ENCODE results near the gene ARL3.
A peak's percentile ranks its signal among the peaks of the same experiment; 100 is the strongest.
"Not testable (repeated sequence)": the region's sequence is repeated elsewhere in the genome, so short reads cannot be mapped to it uniquely, and the experiment has no call there.

The ARL3 gene, protein sequence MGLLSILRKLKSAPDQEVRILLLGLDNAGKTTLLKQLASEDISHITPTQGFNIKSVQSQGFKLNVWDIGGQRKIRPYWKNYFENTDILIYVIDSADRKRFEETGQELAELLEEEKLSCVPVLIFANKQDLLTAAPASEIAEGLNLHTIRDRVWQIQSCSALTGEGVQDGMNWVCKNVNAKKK
- total RNA-seq, result 6.7 to 11.8 reads per million in 2 experiments

DNA sequence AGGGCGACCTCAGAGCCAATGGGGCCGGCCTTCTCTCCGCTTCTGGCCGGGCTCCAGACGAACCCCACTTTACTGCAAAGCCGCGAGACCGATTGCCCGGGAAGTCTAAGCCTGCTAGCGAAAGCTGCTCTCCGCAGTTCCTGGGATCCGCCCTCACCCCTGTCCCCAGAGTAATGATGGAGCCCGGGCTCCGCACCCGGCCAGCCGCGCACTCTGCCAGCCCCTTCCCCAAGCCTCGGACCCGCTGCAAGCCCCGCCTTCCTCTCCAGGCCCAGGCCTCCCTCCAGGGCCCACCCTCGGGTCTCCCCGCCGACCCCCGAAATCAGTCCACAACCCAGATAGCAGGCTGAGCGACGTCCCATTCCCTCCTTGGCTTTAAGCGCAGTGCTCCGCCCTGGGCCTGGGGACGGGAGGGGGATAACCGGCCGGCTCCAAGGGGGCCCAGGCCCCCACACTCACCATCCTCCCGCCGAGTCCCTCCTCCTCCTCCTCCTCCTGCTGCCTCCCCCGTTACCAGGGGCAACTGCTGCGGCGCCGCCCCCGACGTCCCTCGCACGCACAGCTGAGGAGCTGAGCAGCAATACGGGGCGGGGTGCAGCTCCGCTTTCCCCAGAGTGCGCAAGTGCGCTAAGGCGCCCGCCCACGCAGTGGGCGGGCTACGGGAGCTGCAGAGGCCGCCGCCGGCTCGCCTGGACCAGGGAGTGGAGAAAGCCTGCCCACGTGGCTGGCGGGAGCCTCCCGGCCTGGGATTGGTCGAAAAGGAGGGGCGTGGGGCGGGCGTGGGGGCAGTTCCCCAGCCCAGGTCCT is at the start of gene ARL3:
TSS of gene ARL3 (minus strand) at position 584 of the 807 bp plus-strand sequence. CDS start at position 462, 122 bp downstream.
- peak; percentile 88 for DNase-seq (ENCODE audit: low read depth)

DNA sequence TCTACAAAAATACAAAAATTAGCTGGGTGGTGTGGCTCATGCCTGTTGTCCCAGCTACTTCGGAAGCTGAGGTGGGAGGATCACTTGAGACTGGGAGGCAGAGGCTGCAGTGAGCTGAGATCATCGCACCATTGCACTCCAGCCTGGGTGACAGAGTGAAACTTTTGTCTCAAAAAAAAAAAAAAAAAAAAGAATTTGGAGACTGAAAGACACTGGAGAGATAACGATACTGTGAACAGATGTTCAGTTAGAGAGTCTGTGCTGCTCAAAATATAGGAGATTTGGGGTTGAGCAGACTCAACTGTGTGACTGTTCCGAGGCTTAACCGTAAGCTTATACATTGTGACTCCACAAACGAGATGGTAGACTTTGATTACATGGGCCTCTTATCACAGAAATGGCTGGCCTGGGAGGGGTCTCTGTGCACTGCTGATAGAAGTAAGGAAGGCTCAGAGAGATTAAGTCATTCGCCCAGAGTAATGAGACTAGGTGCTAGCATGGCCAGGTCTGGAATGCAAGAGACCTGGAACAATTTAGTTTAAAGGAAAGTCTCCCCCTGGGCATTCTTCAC is 48.9 kb upstream of the ARL3 start:
- no peak for DNase-seq (ENCODE audit: low read depth)

DNA sequence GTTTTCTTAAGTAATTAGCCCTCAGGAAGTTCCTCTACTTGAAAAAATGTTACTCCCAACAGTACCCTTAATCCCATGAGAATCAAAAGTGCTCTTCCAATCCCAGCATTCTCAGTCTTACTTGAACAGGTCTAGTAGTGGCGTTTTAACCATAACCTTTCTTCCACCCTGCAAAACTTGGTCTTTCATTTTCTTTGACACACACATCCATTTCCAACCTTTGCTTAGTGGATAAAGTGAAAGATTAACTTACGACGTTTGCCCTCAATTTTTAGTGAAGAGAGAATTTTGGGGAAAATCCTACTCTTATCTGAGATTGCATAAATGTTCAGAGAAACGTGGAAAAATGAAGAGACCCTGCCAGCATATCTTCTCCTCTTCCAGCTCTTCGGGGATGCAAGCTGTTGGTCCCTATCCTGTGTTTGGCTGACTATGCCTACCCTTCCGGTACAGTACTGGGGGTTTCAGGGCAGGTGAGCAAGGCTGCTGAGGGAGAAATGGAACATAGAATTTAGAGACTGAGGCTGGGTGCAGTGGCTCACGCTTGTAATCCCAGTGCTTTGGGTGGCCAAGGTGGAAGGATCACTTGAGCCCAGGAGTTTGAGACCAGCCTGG is 48.3 kb upstream of the ARL3 start:
- no peak for DNase-seq (ENCODE audit: low read depth)

DNA sequence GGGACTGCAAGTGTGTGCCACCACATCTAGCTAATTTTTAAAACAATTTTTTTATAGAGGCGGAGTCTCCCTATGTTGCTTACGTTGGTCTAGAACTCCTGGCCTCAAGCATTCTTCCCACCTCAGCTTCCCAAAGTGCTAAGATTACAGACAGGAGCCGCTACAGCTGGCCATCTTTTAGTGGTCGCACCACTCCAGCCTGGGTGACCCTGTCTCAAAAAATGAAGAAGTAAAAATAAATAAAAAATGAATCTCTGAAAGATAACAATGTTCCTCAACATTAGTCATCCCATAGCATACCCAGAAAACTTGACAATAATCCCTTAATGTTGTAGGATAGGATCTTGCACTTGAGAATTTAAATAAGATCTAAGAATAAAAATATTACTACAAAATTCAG is 47.8 kb upstream of the ARL3 start:
- no peak for DNase-seq (ENCODE audit: low read depth)

DNA sequence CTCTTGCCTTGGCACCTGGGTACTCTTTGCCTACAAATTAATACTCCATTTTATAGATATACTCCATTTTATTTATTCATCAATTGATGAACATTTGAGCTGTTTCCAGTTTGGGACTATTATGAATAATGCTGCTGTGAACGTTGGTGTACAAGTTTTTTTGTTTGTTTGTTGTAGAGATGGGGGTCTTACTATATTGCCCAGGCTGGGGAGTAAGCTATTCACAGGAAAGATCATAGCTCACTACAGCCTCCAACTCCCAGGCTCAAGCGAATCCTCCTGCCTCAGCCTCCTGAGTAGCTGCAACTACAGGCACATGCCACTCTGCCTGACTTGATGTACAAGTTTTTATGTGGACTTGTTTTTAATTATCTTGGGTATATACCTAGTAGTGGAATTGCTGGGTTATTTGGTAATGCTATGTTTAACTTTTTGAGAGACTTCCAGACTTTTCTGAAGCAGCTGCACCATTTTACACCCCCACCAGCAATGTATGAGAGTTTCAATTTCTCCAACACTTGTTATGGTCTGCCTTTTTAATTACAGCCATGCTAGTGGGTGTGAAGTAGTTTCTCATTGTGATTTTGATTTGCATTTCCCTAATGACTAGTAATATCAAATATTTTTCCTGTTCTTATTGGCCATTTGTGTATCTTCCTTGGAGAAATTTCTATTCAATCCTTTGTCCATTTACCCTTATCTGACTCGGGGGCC is 45.5 kb upstream of the ARL3 start:
- DNase-seq (ENCODE audit: low read depth), result no peak

DNA sequence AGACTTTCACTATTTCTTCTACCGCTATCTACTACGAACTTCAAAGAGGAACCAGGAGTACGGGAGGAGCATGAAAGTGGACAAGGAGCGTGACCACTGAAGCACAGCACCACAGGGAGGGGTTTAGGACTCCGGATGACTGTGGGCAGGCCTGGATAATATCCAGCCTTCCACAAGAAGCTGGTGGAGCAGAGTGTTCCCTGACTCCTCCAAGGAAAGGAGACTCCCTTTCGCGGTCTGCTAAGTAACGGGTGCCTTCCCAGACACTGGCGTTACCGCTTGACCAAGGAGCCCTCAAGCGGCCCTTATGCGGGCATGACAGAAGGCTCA is 44.7 kb upstream of the ARL3 start:
- DNase-seq (ENCODE audit: low read depth), result not testable (repeated sequence)

DNA sequence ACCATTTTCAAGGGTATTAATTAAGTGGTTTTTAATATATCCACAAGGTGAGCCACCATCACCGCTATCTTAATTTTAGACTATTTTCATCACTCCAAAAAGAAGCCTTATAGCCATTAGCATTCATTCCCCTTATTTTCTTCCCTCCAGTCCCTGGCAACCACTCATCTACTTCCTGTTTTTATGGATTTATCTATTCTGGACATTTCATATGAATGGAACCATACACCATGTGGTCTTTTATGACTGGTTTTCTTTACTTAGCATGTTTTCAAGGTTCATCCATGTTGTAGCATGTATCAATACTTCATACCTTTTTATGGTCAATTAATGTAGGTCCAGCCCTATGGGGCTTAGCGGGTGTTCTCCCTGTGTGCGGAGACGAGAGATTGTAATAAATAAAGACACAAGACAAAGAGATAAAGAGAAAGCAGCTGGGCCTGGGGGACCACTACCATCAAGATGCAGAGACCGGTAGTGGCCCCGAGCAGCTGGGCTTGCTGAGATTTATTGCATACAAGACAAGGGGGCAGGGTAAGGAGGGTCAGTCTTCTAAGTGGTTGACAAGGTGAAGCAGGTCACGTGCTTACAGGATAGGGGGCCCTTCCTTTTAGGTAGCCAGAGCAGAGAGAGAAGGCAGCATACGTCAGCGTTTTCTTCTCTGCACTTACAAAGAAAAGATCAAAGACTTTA is 44.2 kb upstream of the ARL3 start:
- no peak for DNase-seq (ENCODE audit: low read depth)

DNA sequence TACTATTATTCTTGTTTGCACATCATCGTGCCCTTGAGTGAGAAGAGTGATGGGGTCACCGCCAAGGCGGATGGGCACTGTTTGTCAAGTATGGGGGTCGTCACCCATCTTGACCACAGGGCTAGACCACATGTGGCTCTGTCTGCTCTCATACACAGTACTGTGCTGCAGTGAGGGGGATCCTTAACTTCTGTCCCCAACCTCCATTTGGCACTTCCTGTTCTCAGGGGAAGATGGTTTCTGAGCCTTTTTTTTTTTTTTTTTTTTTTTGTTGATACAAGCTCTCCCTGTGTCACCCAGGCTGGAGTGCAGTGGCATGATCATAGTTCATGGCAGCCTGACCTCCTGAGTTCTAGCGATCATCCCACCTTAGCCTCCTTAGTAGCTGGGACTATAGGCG is 43.1 kb upstream of the ARL3 start:
- DNase-seq (ENCODE audit: low read depth), result no peak

DNA sequence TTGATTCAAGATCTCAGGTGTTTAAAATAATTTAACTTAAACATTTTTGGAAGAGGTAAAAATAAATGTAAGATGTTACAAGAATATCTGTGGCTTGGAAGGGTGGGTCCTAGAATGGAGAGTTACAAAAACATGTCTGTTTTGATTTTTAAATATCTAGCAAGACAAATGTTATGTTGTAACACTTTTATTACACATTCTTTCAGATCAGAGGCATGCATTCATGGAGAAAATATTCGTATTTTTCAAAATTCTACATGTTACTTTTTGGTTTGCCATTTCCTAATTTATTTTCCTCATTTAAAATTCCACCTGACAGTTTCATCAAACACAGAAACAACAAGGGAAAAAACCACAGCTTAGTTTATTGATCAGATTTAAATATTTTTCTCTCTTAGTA is 39.5 kb upstream of the ARL3 start:
- no peak for DNase-seq (ENCODE audit: low read depth)

DNA sequence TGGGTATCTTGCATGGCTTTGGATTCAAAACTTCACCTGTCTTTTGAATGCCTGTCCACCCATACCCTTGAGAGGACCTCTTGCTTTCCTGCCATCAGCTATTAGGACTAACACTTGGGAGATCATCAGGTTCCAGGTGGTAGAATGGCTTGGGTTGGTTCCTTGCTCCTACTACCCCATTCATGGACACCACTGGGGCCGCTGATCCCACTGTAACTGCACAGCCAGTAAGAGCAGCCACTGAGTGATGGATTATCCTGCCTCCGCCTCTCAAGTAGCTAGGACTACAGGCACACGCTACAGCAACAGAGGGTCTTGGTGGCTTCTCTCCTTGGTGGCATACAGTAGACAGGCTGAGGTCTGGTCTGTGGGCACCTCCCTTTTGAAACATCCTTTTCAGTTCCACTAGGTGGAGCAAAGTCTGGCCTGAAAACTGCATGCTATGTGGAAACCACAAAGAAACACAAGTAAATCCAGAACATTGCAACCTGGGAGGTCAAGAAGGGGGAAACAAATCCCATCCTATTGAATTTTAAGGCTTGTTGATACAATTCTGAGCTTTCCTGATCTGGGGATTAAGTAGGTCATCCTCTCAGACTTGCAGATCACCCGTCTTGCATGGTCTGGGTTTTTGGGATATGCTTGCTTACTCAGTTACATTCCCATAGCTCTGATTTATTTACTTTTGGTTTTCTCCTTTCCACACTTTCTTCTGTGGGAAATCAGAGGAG is 38.9 kb upstream of the ARL3 start:
- DNase-seq (ENCODE audit: low read depth), result no peak

DNA sequence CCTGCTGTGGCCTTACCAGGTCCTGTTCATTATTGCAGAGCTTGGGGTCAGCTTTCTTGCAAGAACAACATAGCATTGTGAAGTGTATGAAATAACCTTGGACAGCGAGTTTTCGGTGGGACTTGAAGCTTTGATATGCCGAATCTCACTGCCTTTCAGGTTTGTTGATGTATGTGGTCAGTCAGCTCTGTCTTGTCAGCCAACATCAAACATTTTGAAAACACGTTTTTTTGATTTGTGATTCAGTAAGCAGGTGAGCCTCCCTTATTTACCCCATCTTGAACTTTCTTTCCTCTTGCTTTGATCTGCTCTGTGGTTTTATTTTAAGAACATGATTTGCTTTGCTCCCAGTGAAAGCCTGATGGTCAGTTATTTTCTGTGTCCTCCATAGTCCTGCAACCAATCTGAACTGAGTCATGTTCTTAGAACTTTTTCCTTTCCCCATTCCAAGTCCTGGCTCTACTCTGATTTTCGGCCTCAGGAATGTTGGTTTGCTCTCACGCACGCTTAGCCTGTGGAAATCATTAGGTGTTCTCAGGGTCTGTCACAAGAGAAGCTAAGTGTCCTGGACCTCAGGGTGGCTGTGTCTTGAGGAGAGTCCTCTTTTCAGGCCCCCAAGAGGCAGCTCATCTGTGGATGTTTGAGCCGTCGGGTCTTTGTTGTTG is 38.2 kb upstream of the ARL3 start:
- DNase-seq (ENCODE audit: low read depth), result no peak

DNA sequence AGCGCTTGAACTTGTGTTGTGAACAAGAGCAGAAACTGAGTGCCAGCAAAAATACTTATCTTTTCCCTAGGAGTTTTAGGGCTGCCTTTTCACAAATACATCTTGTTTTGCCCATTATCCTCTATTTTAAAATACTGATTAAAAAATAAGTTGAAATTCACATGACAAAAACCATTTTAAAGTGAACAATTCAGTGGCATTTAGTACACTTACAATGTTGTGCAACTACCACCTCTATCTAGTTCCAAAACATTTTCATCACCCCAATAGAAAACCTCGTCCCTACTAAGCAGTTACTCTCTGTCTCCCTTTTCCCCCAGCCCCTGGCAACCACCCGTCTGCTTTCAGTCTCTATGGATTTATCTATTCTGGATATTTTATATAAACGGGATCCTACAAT is 31.0 kb upstream of the ARL3 start:
- no peak for DNase-seq (ENCODE audit: low read depth)

DNA sequence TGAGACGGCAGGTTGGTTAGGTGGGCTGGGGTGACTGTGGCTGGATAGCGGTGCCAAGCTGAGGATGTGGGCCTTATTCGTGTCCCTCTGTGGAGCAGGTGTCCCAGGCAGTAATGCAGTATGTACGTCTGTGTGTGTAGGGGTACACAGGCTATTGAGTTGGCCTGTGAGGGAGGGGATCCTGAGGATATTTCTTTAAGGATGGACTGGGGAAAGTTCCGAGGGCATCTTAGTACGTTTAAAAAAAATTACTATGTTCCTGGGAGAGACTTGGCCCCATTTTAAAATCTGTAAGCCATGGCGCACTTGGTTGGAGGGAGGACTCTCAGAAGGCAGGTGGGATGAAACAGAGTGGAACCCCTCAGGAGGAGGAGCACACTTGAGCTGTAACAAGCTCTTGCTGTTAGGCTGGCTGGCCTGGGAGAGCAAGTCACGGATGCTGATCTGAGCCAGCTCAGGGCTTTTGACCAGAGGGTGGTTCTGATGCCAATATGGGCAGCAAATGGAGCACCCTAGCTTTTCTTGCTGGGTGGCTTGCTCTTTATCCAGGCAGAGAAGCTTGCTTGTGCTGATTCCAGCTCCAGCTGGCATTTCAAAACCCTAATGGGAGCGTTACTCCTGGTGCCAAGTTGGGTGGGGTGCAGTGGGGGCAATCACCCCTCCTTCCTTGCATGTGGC is 30.3 kb upstream of the ARL3 start:
- DNase-seq (ENCODE audit: low read depth), result no peak

DNA sequence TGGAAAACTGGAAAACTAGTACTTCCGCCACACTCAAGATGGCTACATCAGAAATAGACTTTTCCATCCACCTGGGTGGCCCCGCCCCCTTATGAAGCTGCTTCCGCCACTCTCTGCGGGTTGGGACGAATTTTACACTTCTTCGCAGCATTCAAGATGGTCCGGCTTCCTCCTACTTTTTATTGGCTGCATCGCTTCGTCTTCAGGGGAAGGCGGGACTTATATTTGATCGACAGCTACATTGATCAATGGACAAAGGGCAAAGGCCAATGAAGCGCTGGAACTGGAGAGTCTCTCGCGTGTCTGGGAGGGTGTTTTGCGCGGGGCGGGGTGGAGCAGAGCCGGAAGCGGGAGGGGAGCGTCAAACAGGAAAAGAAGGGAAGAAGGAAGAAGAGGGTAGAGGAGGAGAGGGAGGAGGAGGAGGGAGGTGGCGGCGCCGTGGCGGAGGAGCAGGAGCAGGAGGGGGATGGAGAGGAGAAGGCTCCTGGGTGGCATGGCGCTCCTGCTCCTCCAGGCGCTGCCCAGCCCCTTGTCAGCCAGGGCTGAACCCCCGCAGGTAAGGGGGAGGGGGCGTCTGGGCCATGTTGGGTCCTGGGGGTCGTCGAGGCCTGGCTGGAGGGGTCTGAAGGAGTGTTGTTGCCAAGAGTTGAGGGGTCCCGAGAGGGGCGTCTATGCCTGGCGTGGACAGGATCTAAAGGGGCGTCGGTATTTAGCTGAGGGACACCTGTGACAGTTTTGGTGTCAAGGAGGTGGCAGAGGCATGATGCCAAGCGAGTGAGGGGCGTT is 29.6 kb upstream of the ARL3 start, which contains the start of gene WBP1L:
TSS of gene WBP1L (plus strand) at position 361 of the 786 bp plus-strand sequence. CDS start at position 467, 106 bp downstream.
- DNase-seq (ENCODE audit: low read depth), result peak; percentile 93

DNA sequence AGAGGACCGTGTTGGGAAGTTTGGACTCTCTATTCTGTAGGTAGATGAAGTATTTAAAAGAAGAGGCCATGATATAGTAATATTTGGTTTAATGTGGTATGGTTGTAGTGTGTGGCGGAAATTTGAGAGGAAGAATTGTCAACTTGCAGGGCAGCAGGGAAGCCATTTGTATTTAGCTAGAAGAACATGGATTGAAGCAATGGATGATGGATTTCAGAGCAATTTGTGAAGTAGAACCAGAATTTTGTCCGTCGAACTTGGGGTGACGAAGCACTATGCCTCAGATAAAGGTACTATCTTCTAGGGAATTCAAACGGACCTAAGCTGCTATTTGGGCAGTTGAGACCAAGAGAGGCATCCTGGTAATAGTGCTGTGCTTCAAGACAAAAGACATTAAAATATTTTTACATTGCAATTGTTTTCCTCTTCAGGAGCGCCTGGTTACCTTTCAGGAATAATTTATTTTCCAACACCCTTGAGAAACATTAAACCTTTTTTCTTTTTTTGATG is 28.9 kb upstream of the ARL3 start:
- DNase-seq (ENCODE audit: low read depth), result no peak

DNA sequence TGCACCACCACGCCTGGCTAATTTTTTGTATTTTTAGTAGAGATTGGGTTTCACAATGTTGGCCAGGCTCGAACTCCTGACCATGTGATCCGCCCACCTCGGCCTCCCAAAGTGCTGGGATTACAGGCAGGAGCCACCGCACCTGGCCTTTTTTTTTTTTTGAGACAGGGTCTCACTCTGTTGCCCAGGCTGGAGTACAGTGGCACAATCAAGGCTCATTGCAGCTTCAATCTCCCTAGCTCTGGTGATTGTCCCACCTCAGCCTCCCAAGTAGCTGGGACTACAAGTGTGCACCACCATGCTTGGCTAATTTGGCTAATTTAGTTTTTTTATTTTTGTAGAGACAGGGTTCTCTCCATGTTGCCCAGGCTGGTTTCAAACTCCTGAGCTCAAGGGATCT is 28.1 kb upstream of the ARL3 start:
- not testable (repeated sequence) for DNase-seq (ENCODE audit: low read depth)

DNA sequence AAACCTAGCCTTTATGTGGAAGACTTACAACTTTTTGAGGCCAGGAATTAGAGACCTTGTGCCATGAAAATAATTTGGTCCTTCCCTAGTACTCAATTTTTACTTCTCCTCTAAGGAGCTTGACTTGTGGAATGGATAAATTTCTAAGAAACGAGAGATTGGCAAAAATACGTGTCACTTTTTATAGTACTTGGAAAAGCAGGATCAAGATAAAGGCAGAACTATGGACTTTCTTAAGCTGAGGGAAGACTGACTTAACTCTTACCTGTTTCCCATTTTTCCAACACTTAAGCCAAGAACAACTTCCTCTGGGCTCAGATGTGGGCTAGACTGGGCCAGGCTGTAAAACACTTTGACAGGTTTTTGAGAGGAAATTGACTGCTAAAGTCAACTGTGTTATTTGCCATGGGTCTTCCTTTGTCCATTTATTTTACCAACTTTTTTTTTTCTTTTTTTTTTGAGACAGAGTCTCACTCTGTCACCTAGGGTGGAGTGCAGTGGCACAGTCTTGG is 27.6 kb upstream of the ARL3 start:
- DNase-seq (ENCODE audit: low read depth), result no peak

DNA sequence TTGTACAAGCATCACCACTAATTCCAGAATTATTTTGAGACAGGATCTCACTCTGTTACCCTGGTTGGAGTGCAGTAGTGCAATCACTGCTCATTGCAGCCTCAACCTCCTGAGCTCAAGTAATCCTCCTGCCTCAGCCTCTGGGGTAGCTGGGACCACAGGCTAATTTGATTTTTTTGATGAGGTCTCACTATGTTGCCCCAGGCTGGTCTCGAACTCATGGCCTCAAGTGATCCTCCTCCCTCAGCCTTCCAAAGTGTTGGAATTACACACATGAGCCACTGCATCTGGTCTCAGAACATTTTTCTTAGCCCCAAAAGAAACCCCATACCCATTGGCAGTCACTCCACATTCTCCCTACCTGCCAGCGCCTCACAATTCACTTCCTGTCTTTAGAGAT is 26.0 kb upstream of the ARL3 start:
- no peak for DNase-seq (ENCODE audit: low read depth)
